Sigmoid colon (tissue), 7 donors: Measurements from ENCODE around the gene PCDH8. TPM values are rescaled to one million over a fixed set of nuclear protein-coding genes. Genes with fewer than 3 reads are reported as not detected.

Experiments
- DNase-seq: peaks from one replicate; pipeline ENCODE4 v3.0.0-alpha.2; 2019
- H3K27ac ChIP-seq, 4 donors: fragments of 200-600 bp; sonication (generic); one replicate each; pipeline ENCODE4 v1.5.1; 2016 to 2019; ENCODE audit warnings: mild to moderate bottlenecking in 1 of 4
- H3K27me3 ChIP-seq, 3 donors: fragments of 200-600 bp; sonication (generic); one replicate each; pipeline ENCODE4 v1.5.1; 2019; ENCODE audit warnings: mild to moderate bottlenecking in 1 of 3
- H3K36me3 ChIP-seq, 4 donors: fragments of 200-600 bp; sonication (generic); one replicate each; pipeline ENCODE4 v1.5.1; 2016 to 2019
- H3K4me1 ChIP-seq, 4 donors: fragments of 200-600 bp; sonication (generic); one replicate each; pipeline ENCODE4 v1.5.1; 2017 to 2019
- H3K4me3 ChIP-seq, 4 donors: fragments of 200-600 bp; sonication (generic); one replicate each; pipeline ENCODE4 v1.5.1; 2017 to 2019; ENCODE audit warnings: mild to moderate bottlenecking in 2 of 4, moderate library complexity in 1 of 4
- H3K9me3 ChIP-seq, 4 donors: fragments of 200-600 bp in 3 of 4; sonication (generic) in 3 of 4; one replicate each; pipeline versions ENCODE4 v1.5.1 to v1.6.1; 2013 to 2019
- CTCF ChIP-seq, 4 experiments: fragments of 450-650 bp in 3 of 4; fragments of 200-600 bp in 1 of 4; IDR thresholded peaks; one replicate each; pipeline ENCODE4 v1.5.1; 2016 to 2019; ENCODE audit warnings: antibody characterized with exemption in 4 of 4, mild to moderate bottlenecking in 3 of 4, moderate library complexity in 2 of 4
- EP300 ChIP-seq, 4 donors: sonication (generic); formaldehyde crosslinking; IDR thresholded peaks; one replicate each; pipeline ENCODE4 v1.6.1; 2017; ENCODE audit warnings: antibody characterized with exemption in 4 of 4
- POLR2A ChIP-seq, 2 donors: fragments of 450-650 bp; IDR thresholded peaks; one replicate each; pipeline ENCODE4 v1.6.1; 2016; ENCODE audit warnings: antibody characterized with exemption in 2 of 2, mild to moderate bottlenecking in 2 of 2, moderate library complexity in 2 of 2
- POLR2AphosphoS5 ChIP-seq, 4 donors: sonication (generic); formaldehyde crosslinking; IDR thresholded peaks; one replicate each; pipeline ENCODE4 v1.6.1; 2017; ENCODE audit warnings: antibody characterized with exemption in 4 of 4
- WGBS, 2 donors: extraction: QIAGEN DNeasy Blood & Tissue Kit; methylation state at CpG; one replicate each; pipeline ENCODE4 v1.1.7; 2013; 5-methylcytosine and 5-hydroxymethylcytosine counted together
- intact Hi-C: fragments of 100-400 bp; cut with DNase I; formaldehyde crosslinking; loops from one replicate; pipeline ENCODE4 v1.15.1; 2023
- polyA plus RNA-seq, 3 donors: library from polyadenylated mRNA; stranded (reverse); fragments of 200-250 nt; gene quantifications; one replicate each; pipeline ENCODE4 v1.2.3, GENCODE V29; 2013
- total RNA-seq, 4 donors: library from RNA; depleted of rRNA; stranded (reverse); fragments of >200 nt; gene quantifications; one replicate each; pipeline ENCODE4 v1.1.0, GENCODE V29; 2016
- donor health status: healthy with polysubstance abuse.
- donor health status: Bipolar disorder and iron deficiency.
- donor health status: healthy.

PCDH8 gene
- total and polyA plus RNA-seq, 7 donors, result under 0.01 to 0.81 (median 0.26) TPM; not detected in 3

DNA sequence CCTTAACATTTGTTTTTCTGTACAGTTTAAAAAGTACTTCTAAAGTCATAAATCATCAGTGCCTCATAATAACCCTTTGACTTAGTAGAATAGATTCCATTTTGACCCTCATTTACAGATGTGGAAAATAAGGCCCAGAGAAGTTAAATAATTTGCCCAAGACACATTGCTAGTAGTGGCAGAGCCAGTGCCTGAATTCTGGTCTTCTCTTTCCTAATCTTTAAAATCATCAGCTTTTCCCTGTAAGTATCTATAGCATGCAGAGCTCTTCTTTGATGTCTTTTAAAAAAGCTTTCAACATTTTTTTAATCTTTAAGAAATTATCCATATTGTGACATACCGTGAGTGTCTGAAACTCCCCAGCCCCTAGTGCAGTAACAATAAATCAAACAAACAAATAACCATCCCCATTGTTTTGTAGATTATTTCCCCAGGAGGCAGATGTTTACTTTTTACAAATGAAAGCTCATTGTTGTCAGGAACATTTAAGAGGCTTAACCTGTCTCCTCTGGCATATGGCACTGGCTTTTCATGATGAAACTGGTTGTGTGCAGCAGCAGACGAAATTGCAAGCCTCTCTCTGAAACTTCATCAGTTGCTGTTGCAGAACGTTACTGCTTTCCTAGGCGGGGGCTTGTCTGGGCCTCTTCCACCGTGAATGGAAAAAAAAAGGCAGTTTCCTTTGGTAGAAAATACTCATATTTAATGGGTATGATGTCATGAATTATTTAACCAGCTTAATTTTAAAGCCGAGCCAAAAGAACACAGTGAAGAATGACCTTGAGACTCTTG is 31.7 kb upstream of the PCDH8 start:
- no peak for DNase-seq
- Histone ChIP-seq H3K9me3 (peaks cover 0 to 6% (median 0%) of the 10 kb centered on the region in 4 donors), H3K4me1 (peaks cover 0 to 22% (median 3%) of the 10 kb centered on the region in 4 donors), H3K36me3 (no peaks in the 10 kb centered on the region), H3K27me3 (no peaks in the 10 kb centered on the region), H3K4me3 (no peak overlapping the region), H3K27ac (no peak overlapping the region)
- 32 to 44% methylated on average over 6 of the region's 6 CpGs for WGBS, 2 donors
- TF ChIP-seq EP300 (IDR thresholded peaks at IDR 0.05) (no peak), POLR2AphosphoS5 (IDR thresholded peaks at IDR 0.05) (no peak), CTCF (IDR thresholded peaks at IDR 0.05) (no peak), POLR2A (IDR thresholded peaks at IDR 0.05) (no peak)
- intact Hi-C loops, result no loop called here

DNA sequence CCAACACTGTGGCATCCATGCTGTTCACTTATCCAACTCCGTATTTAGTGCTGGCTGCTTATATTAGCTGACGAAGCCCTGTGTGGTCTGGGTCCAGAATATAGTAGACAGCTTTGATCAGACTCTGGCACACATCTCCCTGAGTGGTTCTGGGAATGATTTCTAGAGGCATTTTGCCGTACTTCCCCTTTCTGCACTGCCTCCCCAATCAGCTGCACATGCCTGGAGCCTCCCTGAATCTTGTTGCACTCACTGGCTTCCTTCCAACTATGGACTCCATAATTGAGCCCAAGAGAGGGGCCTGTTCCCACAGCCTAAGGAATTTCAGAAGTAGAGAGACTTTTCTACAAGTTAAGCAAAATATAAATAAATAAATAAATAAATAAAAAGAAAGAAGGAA is 30.4 kb upstream of the PCDH8 start:
- intact Hi-C loops, result no loop called here

GRCh38 chr13:52870143-52870542 is 21.7 kb upstream of the PCDH8 start:
- no peaks in the 10 kb centered on the region for H3K4me1 ChIP-seq
- H3K27me3 ChIP-seq, result no peaks in the 10 kb centered on the region
- no peak overlapping the region for H3K4me3 ChIP-seq
- intact Hi-C loops, result no loop called here
- no peaks in the 10 kb centered on the region for H3K36me3 ChIP-seq
- no peak for DNase-seq
- no peak for TF ChIP-seq CTCF (IDR thresholded peaks at IDR 0.05)
- no peak overlapping the region for H3K27ac ChIP-seq
- WGBS, 2 donors, result 78 to 84% methylated on average over 3 of the region's 3 CpGs
- peaks cover 0 to 4% (median 2%) of the 10 kb centered on the region in 4 donors for H3K9me3 ChIP-seq

More for the DNA sequence above, 30.4 kb upstream of the PCDH8 start:
- no peak for DNase-seq
- TF ChIP-seq CTCF (IDR thresholded peaks at IDR 0.05) (no peak), EP300 (IDR thresholded peaks at IDR 0.05) (no peak), POLR2AphosphoS5 (IDR thresholded peaks at IDR 0.05) (no peak), POLR2A (IDR thresholded peaks at IDR 0.05) (no peak)
- Histone ChIP-seq H3K27ac (no peak overlapping the region), H3K36me3 (no peaks in the 10 kb centered on the region), H3K4me1 (peaks cover 0 to 22% (median 3%) of the 10 kb centered on the region in 4 donors), H3K9me3 (peaks cover 0 to 9% (median 2%) of the 10 kb centered on the region in 4 donors), H3K4me3 (no peak overlapping the region), H3K27me3 (no peaks in the 10 kb centered on the region)
- 75 to 77% methylated on average over 3 of the region's 3 CpGs for WGBS, 2 donors

- intact Hi-C loops, result no loop called here
- no peak overlapping the region for H3K4me3 ChIP-seq
- DNase-seq, result no peak
- H3K9me3 ChIP-seq, result peaks cover 0 to 4% (median 0%) of the 10 kb centered on the region in 4 donors
- H3K4me1 ChIP-seq, result no peaks in the 10 kb centered on the region
- H3K27ac ChIP-seq, result no peak overlapping the region
- no peaks in the 10 kb centered on the region for H3K27me3 ChIP-seq
- WGBS, 2 donors, result 54 to 67% methylated on average over 4 of the region's 4 CpGs
- no peaks in the 10 kb centered on the region for H3K36me3 ChIP-seq
- TF ChIP-seq CTCF (IDR thresholded peaks at IDR 0.05), result no peak
- no peak for TF ChIP-seq POLR2A (IDR thresholded peaks at IDR 0.05)
- TF ChIP-seq POLR2AphosphoS5 (IDR thresholded peaks at IDR 0.05), result no peak
- no peak for TF ChIP-seq EP300 (IDR thresholded peaks at IDR 0.05)
Observed at GRCh38 chr13:52869621-52870020, 21.2 kb upstream of the PCDH8 start.
